ENCODE measurements around the gene CXorf49B. TPM values are rescaled to one million over a fixed set of nuclear protein-coding genes. Genes with fewer than 3 reads are reported as not detected.
"Not testable (repeated sequence)": the region's sequence is repeated elsewhere in the genome, so short reads cannot be mapped to it uniquely, and the experiment has no call there.

CXorf49B gene
- total RNA-seq, 1 donor from 2014 or later: not detected

DNA sequence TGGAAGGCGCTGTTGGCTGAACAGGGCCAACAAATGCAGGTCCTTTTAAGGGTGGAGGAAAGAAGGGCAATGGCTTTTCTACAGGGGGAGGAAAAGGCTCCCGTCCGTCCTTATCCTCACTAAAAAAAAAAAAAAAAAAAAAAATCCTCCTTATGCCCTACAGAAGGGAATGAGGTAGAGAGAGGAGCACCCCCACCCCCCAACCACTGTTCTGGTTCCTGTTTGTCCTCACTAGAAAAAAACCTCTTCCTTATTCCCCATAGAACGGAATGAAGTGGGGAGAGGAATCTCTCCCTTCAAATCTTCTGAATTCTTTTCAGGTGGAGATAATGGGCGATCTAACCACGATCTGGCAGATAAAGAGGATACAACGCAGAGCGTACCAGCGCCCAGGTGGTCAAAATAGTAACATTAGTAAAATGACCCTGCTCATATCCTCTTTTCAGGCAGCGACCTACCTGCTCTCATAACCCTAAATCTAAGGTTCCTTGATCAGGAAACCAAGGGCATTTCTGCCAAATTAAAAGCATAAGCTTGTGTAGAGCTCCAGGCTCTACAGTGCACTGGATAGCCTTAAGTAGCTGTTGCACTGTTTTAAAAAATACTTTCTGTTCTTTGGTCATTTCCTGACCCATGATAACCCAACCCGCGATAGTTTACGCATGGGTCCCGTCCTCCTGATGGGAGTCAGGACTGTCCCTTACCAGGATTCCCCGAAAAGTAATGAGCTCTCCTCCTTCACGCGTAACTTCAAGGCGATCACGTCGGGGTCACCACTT is 20.6 kb downstream of the CXorf49B start:
- H3K4me1 ChIP-seq; DNase-seq; intact Hi-C loops (cut with micrococcal nuclease); H3K27ac ChIP-seq (replicated peaks); H3K4me3 ChIP-seq; H3K27me3 ChIP-seq (ENCODE audit: low read depth); H3K9me3 ChIP-seq (replicated peaks); H3K36me3 ChIP-seq: not testable (repeated sequence)

DNA sequence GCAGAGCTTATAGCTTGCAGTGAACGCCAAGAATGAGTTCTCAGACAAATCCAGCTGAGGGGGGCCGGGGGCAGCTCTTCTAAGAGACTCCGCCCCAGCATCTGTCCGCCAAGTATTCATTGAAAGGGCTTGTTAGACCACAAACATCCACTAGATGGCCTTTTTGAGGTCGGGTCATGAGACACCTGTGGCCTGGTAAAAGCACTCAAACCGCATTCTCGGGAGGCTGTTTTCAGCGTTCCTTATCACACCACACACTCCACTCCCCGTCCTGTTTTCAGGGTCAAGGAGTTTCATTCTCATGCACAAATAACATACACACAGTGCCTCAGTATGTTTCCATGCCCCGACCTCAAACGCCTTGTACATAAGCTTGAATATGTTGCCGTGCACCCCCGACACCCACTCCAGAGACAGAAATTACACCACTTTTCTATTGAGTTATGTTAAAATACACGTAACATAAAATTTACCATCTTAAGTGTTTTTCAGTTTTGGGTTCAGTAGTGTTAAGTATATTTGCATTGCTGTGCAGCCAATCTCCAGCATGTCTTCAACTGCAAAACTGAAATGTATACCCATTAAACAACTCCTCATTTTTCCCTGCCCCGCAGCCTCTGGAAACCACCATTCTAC is 21.3 kb downstream of the CXorf49B start:
- H3K27ac ChIP-seq (replicated peaks); H3K36me3 ChIP-seq; H3K4me1 ChIP-seq; intact Hi-C loops (cut with micrococcal nuclease); H3K9me3 ChIP-seq (replicated peaks); DNase-seq; H3K27me3 ChIP-seq (ENCODE audit: low read depth); H3K4me3 ChIP-seq: not testable (repeated sequence)

DNA sequence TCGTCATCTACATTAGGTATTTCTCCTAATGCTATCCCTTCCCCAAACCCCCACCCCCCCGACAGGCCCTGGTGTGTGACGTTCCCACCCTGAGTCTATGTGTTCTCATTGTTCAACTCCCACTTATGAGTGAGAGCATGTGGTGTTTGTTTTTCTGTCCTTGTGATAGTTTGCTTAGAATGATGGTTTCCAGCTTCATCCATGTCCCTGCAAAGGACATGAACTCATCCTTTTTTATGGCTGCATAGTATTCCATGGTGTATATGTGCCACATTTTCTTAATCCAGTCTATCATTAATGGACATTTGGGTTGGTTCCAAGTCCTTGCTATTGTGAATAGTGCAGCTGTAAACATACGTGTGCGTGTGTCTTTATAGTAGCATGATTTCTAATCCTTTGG is 43.3 kb downstream of the CXorf49B start:
- H3K27me3 ChIP-seq (ENCODE audit: low read depth); DNase-seq; H3K4me1 ChIP-seq; H3K4me3 ChIP-seq; H3K27ac ChIP-seq (replicated peaks); H3K36me3 ChIP-seq; intact Hi-C loops (cut with micrococcal nuclease); H3K9me3 ChIP-seq (replicated peaks): not testable (repeated sequence)

DNA sequence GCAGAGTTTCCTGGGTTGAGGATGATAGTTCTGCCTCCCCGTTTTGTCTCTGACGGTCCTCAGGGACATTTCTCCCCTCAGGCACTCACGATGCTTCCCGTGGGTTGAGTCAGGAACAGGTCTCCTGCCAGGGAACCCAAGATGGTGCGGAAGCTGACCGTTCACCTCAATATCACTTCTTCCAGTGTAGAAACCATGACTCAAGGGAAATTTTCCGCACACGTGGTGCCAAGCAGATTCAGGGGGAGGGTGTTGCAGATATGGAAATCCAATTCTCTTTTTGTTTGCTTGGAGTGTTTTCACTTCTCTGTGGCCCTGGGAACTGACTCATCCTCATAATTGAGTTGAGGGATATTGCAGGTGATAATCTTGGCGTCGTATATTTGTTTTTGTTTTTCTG is 46.7 kb downstream of the CXorf49B start:
- peaks cover 4% of the 10 kb centered on the region for H3K9me3 ChIP-seq (replicated peaks)
- H3K4me1 ChIP-seq: no peaks in the 10 kb centered on the region
- H3K27ac ChIP-seq (replicated peaks): no peak overlapping the region
- TF ChIP-seq, protein P1, sequence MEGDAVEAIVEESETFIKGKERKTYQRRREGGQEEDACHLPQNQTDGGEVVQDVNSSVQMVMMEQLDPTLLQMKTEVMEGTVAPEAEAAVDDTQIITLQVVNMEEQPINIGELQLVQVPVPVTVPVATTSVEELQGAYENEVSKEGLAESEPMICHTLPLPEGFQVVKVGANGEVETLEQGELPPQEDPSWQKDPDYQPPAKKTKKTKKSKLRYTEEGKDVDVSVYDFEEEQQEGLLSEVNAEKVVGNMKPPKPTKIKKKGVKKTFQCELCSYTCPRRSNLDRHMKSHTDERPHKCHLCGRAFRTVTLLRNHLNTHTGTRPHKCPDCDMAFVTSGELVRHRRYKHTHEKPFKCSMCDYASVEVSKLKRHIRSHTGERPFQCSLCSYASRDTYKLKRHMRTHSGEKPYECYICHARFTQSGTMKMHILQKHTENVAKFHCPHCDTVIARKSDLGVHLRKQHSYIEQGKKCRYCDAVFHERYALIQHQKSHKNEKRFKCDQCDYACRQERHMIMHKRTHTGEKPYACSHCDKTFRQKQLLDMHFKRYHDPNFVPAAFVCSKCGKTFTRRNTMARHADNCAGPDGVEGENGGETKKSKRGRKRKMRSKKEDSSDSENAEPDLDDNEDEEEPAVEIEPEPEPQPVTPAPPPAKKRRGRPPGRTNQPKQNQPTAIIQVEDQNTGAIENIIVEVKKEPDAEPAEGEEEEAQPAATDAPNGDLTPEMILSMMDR (IDR thresholded peaks at IDR 0.05; ENCODE audit: borderline replicate concordance): no peak
- no peak for DNase-seq
- intact Hi-C loops (cut with micrococcal nuclease): no loop called here
- H3K27me3 ChIP-seq (ENCODE audit: low read depth): no peaks in the 10 kb centered on the region
- no peaks in the 10 kb centered on the region for H3K36me3 ChIP-seq
- H3K4me3 ChIP-seq: no peak overlapping the region

DNA sequence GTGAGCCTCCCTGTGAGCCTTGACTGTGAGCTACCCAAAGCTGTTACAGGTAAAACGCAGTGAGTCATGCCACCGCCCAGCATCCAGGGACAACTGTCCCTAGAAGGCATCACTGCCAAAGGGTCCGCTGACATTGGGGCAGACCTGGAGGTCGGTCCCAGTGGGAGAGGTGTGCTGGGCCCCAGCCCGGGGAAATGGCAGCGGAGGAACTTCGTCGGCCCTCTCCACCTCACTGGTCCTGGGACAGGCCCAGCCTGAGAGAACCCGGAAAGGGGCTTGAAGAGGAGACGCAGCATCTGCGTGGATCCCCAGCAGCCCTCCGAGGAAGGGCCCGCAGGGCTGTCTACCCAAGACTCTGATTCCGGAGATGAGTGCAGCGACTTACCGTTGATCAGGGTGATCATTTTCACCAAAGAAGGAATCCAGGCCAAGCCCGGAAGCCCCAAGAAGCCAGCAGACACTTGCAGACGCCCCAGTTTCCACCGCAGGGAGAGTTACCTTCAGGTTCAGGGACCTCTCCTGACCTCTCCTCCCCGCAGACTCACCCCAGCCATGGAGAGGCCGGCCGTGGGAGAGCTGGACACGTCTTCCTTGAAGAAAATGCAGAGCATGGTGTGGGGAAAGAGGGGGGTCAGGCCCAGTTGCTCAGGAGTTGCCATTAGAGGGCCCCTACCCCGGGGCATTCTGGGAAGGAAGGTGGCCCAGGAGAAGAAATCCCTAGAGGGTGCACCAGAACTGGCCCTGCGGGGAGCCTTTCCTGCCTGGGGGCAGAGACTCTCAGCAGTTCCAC is 51.2 kb downstream of the CXorf49B start:
- no peaks in the 10 kb centered on the region for H3K4me1 ChIP-seq
- no peak overlapping the region for H3K27ac ChIP-seq (replicated peaks)
- intact Hi-C loops (cut with micrococcal nuclease): no loop called here
- TF ChIP-seq, protein P1 (IDR thresholded peaks at IDR 0.05; ENCODE audit: borderline replicate concordance): no peak
- no peak for DNase-seq
- H3K9me3 ChIP-seq (replicated peaks): no peaks in the 10 kb centered on the region
- no peaks in the 10 kb centered on the region for H3K36me3 ChIP-seq
- no peaks in the 10 kb centered on the region for H3K27me3 ChIP-seq (ENCODE audit: low read depth)
- H3K4me3 ChIP-seq: no peak overlapping the region

DNA sequence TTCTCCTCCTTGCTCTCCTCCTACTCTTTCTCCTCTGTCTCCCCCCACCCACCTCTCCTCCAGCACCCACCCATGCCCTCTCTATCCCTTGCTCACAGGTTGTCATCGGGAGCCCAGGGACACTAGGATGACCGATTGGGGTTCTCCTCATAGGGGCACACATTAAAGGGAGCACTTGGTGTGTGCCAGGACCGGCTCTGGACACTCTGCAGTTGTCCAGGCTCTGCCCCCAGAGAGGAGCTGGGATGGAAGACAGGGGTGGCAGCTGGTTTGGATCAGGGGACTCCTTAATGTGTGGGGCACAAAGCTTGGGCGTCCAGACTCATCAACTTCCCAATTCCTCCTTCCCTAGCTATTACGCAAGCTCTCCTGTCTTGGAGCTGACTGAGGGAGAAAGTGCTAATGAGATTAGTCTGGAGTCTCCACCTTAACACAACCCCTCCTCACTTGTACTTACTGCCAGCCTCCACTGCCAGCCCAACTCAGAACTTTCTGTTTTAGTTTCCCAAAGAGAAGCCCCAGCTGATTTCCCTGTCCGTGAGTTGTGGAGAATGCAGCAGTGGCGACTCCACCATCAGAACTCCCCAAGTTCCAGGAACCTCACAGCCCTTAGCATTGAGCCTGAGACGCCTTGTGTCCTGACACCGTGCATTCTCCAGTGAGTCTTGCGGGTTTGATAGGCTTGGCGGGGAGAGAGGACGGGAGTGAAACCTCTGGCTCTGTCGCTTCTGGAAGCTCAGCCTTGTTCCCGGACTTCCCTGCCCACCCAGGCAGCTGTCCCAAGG is 52.2 kb downstream of the CXorf49B start:
- Histone ChIP-seq H3K4me3 (no peak overlapping the region), H3K27ac (replicated peaks) (no peak overlapping the region), H3K36me3 (no peaks in the 10 kb centered on the region), H3K9me3 (replicated peaks) (no peaks in the 10 kb centered on the region), H3K27me3 (ENCODE audit: low read depth) (no peaks in the 10 kb centered on the region), H3K4me1 (no peaks in the 10 kb centered on the region)
- intact Hi-C loops (cut with micrococcal nuclease): no loop called here
- TF ChIP-seq, protein P1 (IDR thresholded peaks at IDR 0.05; ENCODE audit: borderline replicate concordance): no peak
- DNase-seq: no peak
